Measurements from ENCODE around the gene ARMC5.

The ARMC5 gene

DNA sequence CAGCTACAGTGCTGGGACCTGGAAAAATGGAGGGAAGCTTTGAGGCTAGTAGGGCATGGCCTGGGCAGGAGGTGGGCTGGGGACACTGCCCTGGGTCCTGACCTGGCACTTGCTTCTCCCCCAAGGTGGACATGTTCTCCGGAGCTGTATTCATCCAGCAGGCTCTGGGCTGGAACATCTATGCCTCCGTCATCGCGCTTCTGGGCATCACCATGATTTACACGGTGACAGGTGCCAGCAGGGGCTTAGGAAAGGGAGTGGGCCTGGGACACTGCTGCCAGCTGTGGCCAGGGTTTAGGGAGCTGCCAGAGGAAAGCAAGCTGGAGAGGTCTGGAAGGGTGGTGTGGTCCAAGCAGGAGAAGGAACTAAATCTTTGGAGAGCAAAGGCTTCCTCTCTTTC lies 26.7 kb downstream of the ARMC5 start:
- H3K79me2 ChIP-seq (ENCODE audit: insufficient read depth, low read length), result no peaks in the 10 kb centered on the region
- H3K4me3 ChIP-seq (ENCODE audit: low read depth in 1 of 2, low read length in 2 of 2), result no peak overlapping the region
- DNase-seq (no peak), ATAC-seq (ENCODE audit: insufficient read depth, low read depth) (no peak)
- H3K9ac ChIP-seq (ENCODE audit: low read depth, low read length), result no peak overlapping the region
- no peak overlapping the region for H3K27ac ChIP-seq (ENCODE audit: low read length)
- TF ChIP-seq, protein P1, sequence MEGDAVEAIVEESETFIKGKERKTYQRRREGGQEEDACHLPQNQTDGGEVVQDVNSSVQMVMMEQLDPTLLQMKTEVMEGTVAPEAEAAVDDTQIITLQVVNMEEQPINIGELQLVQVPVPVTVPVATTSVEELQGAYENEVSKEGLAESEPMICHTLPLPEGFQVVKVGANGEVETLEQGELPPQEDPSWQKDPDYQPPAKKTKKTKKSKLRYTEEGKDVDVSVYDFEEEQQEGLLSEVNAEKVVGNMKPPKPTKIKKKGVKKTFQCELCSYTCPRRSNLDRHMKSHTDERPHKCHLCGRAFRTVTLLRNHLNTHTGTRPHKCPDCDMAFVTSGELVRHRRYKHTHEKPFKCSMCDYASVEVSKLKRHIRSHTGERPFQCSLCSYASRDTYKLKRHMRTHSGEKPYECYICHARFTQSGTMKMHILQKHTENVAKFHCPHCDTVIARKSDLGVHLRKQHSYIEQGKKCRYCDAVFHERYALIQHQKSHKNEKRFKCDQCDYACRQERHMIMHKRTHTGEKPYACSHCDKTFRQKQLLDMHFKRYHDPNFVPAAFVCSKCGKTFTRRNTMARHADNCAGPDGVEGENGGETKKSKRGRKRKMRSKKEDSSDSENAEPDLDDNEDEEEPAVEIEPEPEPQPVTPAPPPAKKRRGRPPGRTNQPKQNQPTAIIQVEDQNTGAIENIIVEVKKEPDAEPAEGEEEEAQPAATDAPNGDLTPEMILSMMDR (IDR thresholded peaks at IDR 0.05; ENCODE audit: borderline replicate concordance, extremely low read depth, low read length, poor library complexity, severe bottlenecking), result no peak
- TF ChIP-seq EZH2 (IDR thresholded peaks at IDR 0.05; ENCODE audit: borderline replicate concordance, low read depth, low read length, severe bottlenecking), result no peak
- H4K20me1 ChIP-seq (ENCODE audit: insufficient read depth, low read length), result no peaks in the 10 kb centered on the region; the same call in 1 of the 2 replicates
- peaks cover 15% of the 10 kb centered on the region for H3K36me3 ChIP-seq (ENCODE audit: insufficient read depth, low read length)
- H3K9me3 ChIP-seq (ENCODE audit: insufficient read depth, low read length, severe bottlenecking), result no peaks in the 10 kb centered on the region
- no peak overlapping the region for H2AFZ ChIP-seq (ENCODE audit: low read depth, low read length)
- H3K4me2 ChIP-seq (ENCODE audit: insufficient read depth, low read length), result no peak overlapping the region
- H3K27me3 ChIP-seq (ENCODE audit: insufficient read depth, low read length, poor library complexity), result peaks cover 3% of the 10 kb centered on the region
- H3K4me1 ChIP-seq (ENCODE audit: insufficient read depth, low read length), result no peaks in the 10 kb centered on the region

DNA sequence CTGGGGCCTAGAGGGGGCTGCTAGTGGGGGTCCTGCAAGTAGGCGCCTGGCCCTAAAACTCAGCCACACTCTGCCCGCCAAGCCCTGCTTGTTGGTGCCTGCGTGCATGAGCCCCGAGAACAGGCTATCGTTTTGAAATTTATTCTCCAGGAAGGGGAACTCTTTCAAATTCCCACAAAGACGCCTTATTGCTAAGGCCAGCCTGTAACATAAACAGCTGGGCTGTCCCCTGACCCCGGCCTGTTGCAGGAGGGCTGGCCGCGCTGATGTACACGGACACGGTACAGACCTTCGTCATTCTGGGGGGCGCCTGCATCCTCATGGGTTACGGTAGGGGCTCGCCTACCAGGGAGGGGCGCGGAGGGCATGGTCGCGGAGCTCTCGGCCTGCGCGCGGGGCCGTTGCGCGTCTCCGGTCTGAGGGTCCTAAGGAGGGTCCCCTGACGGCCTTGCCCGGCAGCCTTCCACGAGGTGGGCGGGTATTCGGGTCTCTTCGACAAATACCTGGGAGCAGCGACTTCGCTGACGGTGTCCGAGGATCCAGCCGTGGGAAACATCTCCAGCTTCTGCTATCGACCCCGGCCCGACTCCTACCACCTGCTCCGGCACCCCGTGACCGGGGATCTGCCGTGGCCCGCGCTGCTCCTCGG lies 27.9 kb downstream of the ARMC5 start:
- no peaks in the 10 kb centered on the region for H3K4me1 ChIP-seq (ENCODE audit: insufficient read depth, low read length)
- no peak overlapping the region for H3K27ac ChIP-seq (ENCODE audit: low read length)
- H3K4me3 ChIP-seq (ENCODE audit: low read depth in 1 of 2, low read length in 2 of 2), result no peak overlapping the region
- no peak overlapping the region for H2AFZ ChIP-seq (ENCODE audit: low read depth, low read length)
- no peak for ATAC-seq (ENCODE audit: insufficient read depth, low read depth)
- no peak for DNase-seq
- no peak overlapping the region for H3K4me2 ChIP-seq (ENCODE audit: insufficient read depth, low read length)
- H3K36me3 ChIP-seq (ENCODE audit: insufficient read depth, low read length), result peaks cover 25% of the 10 kb centered on the region
- TF ChIP-seq, protein P1 (IDR thresholded peaks at IDR 0.05; ENCODE audit: borderline replicate concordance, extremely low read depth, low read length, poor library complexity, severe bottlenecking), result no peak
- no peak for TF ChIP-seq EZH2 (IDR thresholded peaks at IDR 0.05; ENCODE audit: borderline replicate concordance, low read depth, low read length, severe bottlenecking)
- no peaks in the 10 kb centered on the region for H3K79me2 ChIP-seq (ENCODE audit: insufficient read depth, low read length)
- no peaks in the 10 kb centered on the region for H3K27me3 ChIP-seq (ENCODE audit: insufficient read depth, low read length, poor library complexity)
- no peaks in the 10 kb centered on the region; the same call in 1 of the 2 replicates for H4K20me1 ChIP-seq (ENCODE audit: insufficient read depth, low read length)
- H3K9me3 ChIP-seq (ENCODE audit: insufficient read depth, low read length, severe bottlenecking), result no peaks in the 10 kb centered on the region
- no peak overlapping the region for H3K9ac ChIP-seq (ENCODE audit: low read depth, low read length)

GRCh38 chr16:31487720-31488467 lies 28.6 kb downstream of the ARMC5 start:
- Histone ChIP-seq H3K4me3 (ENCODE audit: low read depth in 1 of 2, low read length in 2 of 2) (no peak overlapping the region), H3K36me3 (ENCODE audit: insufficient read depth, low read length) (peaks cover 32% of the 10 kb centered on the region), H3K27me3 (ENCODE audit: insufficient read depth, low read length, poor library complexity) (no peaks in the 10 kb centered on the region), H2AFZ (ENCODE audit: low read depth, low read length) (no peak overlapping the region), H4K20me1 (ENCODE audit: insufficient read depth, low read length) (no peaks in the 10 kb centered on the region; the same call in 1 of the 2 replicates), H3K9me3 (ENCODE audit: insufficient read depth, low read length, severe bottlenecking) (no peaks in the 10 kb centered on the region), H3K4me1 (ENCODE audit: insufficient read depth, low read length) (no peaks in the 10 kb centered on the region), H3K9ac (ENCODE audit: low read depth, low read length) (no peak overlapping the region), H3K27ac (ENCODE audit: low read length) (no peak overlapping the region), H3K4me2 (ENCODE audit: insufficient read depth, low read length) (no peak overlapping the region), H3K79me2 (ENCODE audit: insufficient read depth, low read length) (no peaks in the 10 kb centered on the region)
- peak; percentile 58 for DNase-seq
- ATAC-seq (ENCODE audit: insufficient read depth, low read depth), result peak; percentile 85
- TF ChIP-seq EZH2 (IDR thresholded peaks at IDR 0.05; ENCODE audit: borderline replicate concordance, low read depth, low read length, severe bottlenecking), result no peak
- TF ChIP-seq, protein P1 (IDR thresholded peaks at IDR 0.05; ENCODE audit: borderline replicate concordance, extremely low read depth, low read length, poor library complexity, severe bottlenecking), result no peak
